Choroid plexus epithelial cell (primary cell): Measurements from ENCODE around the gene SLC25A36.

Experiments
- DNase-seq: peaks from one replicate; pipeline ENCODE4 v3.0.0-alpha.2; 2010; ENCODE audit warnings: low read depth
- H3K4me3 ChIP-seq: 2 replicates; pipeline ENCODE4 v1.5.1; 2011; ENCODE audit warnings: low read depth, mild to moderate bottlenecking, control low read depth, low read length, moderate library complexity
- CTCF ChIP-seq: conservative IDR thresholded peaks from 2 replicates; pipeline ENCODE4 v1.5.1; 2011; ENCODE audit warnings: low read depth, mild to moderate bottlenecking, control low read depth, inconsistent platforms, low read length, moderate library complexity

SLC25A36 gene

GRCh38 chr3:140916603-140917002 is 25.0 kb upstream of the SLC25A36 start:
- TF ChIP-seq CTCF: no peak
- DNase-seq: no peak

GRCh38 chr3:140917772-140918171 is 23.9 kb upstream of the SLC25A36 start:
- no peak overlapping the region for H3K4me3 ChIP-seq
- DNase-seq: no peak
- TF ChIP-seq CTCF: no peak

More at GRCh38 chr3:140916603-140917002, 25.0 kb upstream of the SLC25A36 start:
- no peak overlapping the region for H3K4me3 ChIP-seq

- H3K4me3 ChIP-seq: no peak overlapping the region
- no peak for TF ChIP-seq CTCF
- DNase-seq: no peak
Measured at GRCh38 chr3:140920029-140920428, 21.6 kb upstream of the SLC25A36 start.

- DNase-seq: peak; percentile 73
- H3K4me3 ChIP-seq: no peak overlapping the region
- TF ChIP-seq CTCF: peak; percentile 68
Measured at GRCh38 chr3:140922634-140923033, 19.0 kb upstream of the SLC25A36 start.

GRCh38 chr3:140924097-140924873 is 17.4 kb upstream of the SLC25A36 start:
- H3K4me3 ChIP-seq: no peak overlapping the region
- no peak for TF ChIP-seq CTCF
- DNase-seq: no peak

- no peak overlapping the region for H3K4me3 ChIP-seq
- no peak for DNase-seq
- no peak for TF ChIP-seq CTCF
Measured at GRCh38 chr3:140927279-140928069, 14.2 kb upstream of the SLC25A36 start.
